HTR-8/SVneo (cell line): ENCODE data around the gene TET3.

ENCODE experiments used
- DNase-seq: peaks from one replicate; pipeline ENCODE4 v3.0.0; 2011; ENCODE audit warnings: low spot score, mixed read lengths; ENCODE audit not compliant: insufficient read length
- FAIRE-seq: peaks from 2 replicates; lab custom pipeline; 2011; peaks lifted over from hg19 to GRCh38; lab: Jason Lieb, UNC

TET3 gene

GRCh38 chr2:74026687-74027241 lies 42.1 kb downstream of the TET3 start:
- DNase-seq, result no peak
- FAIRE-seq, result no peak

- FAIRE-seq, result no peak
- no peak for DNase-seq
These were observed 42.8 kb downstream of the TET3 start for GRCh38 chr2:74027496-74027895.

DNA sequence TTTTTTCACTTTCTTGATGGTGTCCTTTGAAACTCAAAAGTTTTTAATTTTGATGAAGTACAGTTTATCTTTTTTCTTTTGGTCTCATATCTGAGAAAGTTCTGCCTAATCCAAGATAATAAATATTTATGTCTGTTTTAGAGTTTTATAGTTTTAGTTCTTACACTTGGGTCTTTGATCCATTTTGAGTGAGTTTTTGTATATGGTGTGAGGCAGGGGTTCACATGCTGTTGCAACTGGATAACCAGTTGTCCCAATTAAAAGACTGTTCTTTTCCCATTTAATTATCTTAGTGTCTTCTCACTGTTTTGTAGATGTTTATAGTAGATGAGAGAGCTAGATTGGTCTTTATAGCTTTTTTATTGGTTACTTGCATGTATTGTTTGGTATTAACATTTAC lies 43.6 kb downstream of the TET3 start:
- DNase-seq, result no peak
- no peak for FAIRE-seq

- FAIRE-seq, result no peak
These were observed 44.0 kb downstream of the TET3 start for GRCh38 chr2:74028741-74029140.

GRCh38 chr2:74029714-74030397 lies 45.1 kb downstream of the TET3 start:
- no peak for FAIRE-seq
- no peak for DNase-seq

More at GRCh38 chr2:74028741-74029140, 44.0 kb downstream of the TET3 start:
- no peak for DNase-seq

DNA sequence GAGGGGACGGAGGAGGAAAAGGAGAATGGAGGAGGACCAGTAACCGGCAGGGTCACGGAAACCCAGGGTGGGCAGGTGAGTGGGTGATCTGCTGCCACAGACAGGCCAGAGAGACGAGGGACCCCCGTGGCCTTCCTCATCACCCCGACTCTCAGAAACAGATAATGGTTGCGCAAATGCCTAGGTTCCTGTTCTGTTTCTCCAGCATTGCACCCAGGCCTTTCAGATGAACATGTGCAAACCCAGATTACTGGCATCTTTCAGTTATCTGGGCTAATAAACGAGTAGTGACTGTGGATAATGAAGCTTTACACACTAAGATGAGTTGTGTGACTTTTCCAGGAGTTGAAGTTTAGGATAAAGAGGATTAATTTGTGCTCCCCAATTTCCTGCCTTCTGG lies 46.5 kb downstream of the TET3 start:
- DNase-seq (no peak), FAIRE-seq (no peak)

GRCh38 chr2:74031959-74032287 lies 47.2 kb downstream of the TET3 start:
- DNase-seq (no peak), FAIRE-seq (no peak)

- no peak for DNase-seq
These were observed 48.7 kb downstream of the TET3 start for GRCh38 chr2:74033375-74033774.

More at GRCh38 chr2:74033375-74033774, 48.7 kb downstream of the TET3 start:
- FAIRE-seq, result no peak
